GM12878 (cell line): Measurements from ENCODE around the gene CRTC3. TPM values are rescaled to one million over a fixed set of nuclear protein-coding genes. Genes with fewer than 3 reads are reported as not detected.

Source experiments
- ATAC-seq: fragments of 200-7000 bp; cut with Tn5 transposase; 3 replicates; pipeline ENCODE4 v1.9.1; 2020; ENCODE audit warnings: mild to moderate bottlenecking, moderate library complexity
- BruUV-seq: library from RNA; stranded (reverse); fragments of 400-500 nt; replicated peaks from 2 replicates; lab custom pipeline; 2021; lab: Mats Ljungman, UMichigan
- CTCF ChIA-PET: fragments of 300-600 bp; sonication (Branson Sonifier 250); formaldehyde crosslinking; extraction: SDS; loops from one replicate; lab custom pipeline; 2021; ENCODE audit warnings: inconsistent platforms; lab: Yijun Ruan, JAX
- POLR2A ChIA-PET: fragments of 350-600 bp; formaldehyde crosslinking; extraction: SDS; loops from one replicate; lab custom pipeline; 2021; ENCODE audit warnings: inconsistent platforms; lab: Charles Lee
- RAD21 ChIA-PET: fragments of 300-600 bp; sonication (Branson Sonifier 250); formaldehyde crosslinking; loops from one replicate; lab custom pipeline; 2023; ENCODE audit warnings: antibody characterized with exemption; ENCODE audit not compliant: unreplicated experiment; lab: Charles Lee
- SMC1A ChIA-PET: fragments of 300-600 bp; sonication (Branson Sonifier 250); formaldehyde crosslinking; loops from one replicate; lab custom pipeline; 2023; ENCODE audit not compliant: unreplicated experiment, uncharacterized antibody; lab: Charles Lee
- DNase-seq: peaks from one replicate; pipeline ENCODE4 v3.0.0-alpha.2; 2011; ENCODE audit warnings: low read depth, low spot score
- FAIRE-seq: peaks from 3 replicates; lab custom pipeline; 2011; peaks lifted over from hg19 to GRCh38; lab: Jason Lieb, UNC
- H2AFZ ChIP-seq: 2 replicates; pipeline ENCODE4 v1.6.0; 2011; ENCODE audit warnings: low read depth, low read length, control low read depth; ENCODE audit not compliant: control insufficient read depth
- H3K27ac ChIP-seq: 2 replicates; pipeline ENCODE4 v1.5.1; 2011; ENCODE audit warnings: control low read depth; ENCODE audit not compliant: control insufficient read depth, insufficient read depth
- H3K27me3 ChIP-seq, 2 experiments: replicated peaks in 1 of 2; 2 replicates each; pipeline versions ENCODE4 v1.6.0 to v1.6.1; 2011; ENCODE audit warnings: low read length in 1 of 2; ENCODE audit not compliant: control insufficient read depth in 2 of 2, insufficient read depth in 2 of 2
- H3K36me3 ChIP-seq, 2 experiments: 2 replicates each; pipeline ENCODE4 v1.5.1; 2011; ENCODE audit warnings: low read length in 1 of 2; ENCODE audit not compliant: control insufficient read depth in 2 of 2, insufficient read depth in 2 of 2
- H3K4me1 ChIP-seq: 2 replicates; pipeline ENCODE4 v1.6.1; 2011; ENCODE audit warnings: mild to moderate bottlenecking, low read length, moderate library complexity, mixed read lengths; ENCODE audit not compliant: control insufficient read depth, insufficient read depth
- H3K4me2 ChIP-seq: 2 replicates; pipeline ENCODE4 v1.6.0; 2011; ENCODE audit warnings: control low read depth; ENCODE audit not compliant: control insufficient read depth, insufficient read depth
- H3K4me3 ChIP-seq: fragments of 200-600 bp; sonication (generic); 2 replicates; pipeline ENCODE4 v1.5.1; 2016
- H3K79me2 ChIP-seq: 2 replicates; pipeline ENCODE4 v1.6.0; 2011; ENCODE audit warnings: low read length; ENCODE audit not compliant: control insufficient read depth, insufficient read depth
- H3K9ac ChIP-seq: 2 replicates; pipeline ENCODE4 v1.8.0; 2011; ENCODE audit warnings: low read length, control low read depth, mixed read lengths; ENCODE audit not compliant: control insufficient read depth, insufficient read depth
- H3K9me3 ChIP-seq: replicated peaks from 3 replicates; pipeline ENCODE4 v1.5.1; 2011; ENCODE audit warnings: mild to moderate bottlenecking, low read length; ENCODE audit not compliant: control insufficient read depth, insufficient read depth
- H4K20me1 ChIP-seq: 2 replicates; pipeline ENCODE4 v1.6.0; 2011; ENCODE audit not compliant: control insufficient read depth, insufficient read depth
- ATF2 ChIP-seq: IDR thresholded peaks from 2 replicates; pipeline ENCODE4 v1.6.1; 2012; ENCODE audit warnings: low read length, inconsistent platforms
- ATF7 ChIP-seq: fragments of 450-650 bp; IDR thresholded peaks from 2 replicates; pipeline ENCODE4 v1.6.1; 2016; ENCODE audit warnings: low read depth, mild to moderate bottlenecking
- EED ChIP-seq: sonication (generic); IDR thresholded peaks from 2 replicates; pipeline ENCODE4 v1.6.1; 2016; ENCODE audit warnings: antibody characterized with exemption, low read depth
- ETV6 ChIP-seq, 2 experiments: fragments of 450-650 bp in 1 of 2; IDR thresholded peaks in 1 of 2; conservative IDR thresholded peaks in 1 of 2; 2 replicates each; pipeline ENCODE4 v1.6.1; 2014; ENCODE audit warnings: antibody characterized with exemption in 1 of 2, borderline replicate concordance in 1 of 2, low read depth in 1 of 2, mild to moderate bottlenecking in 1 of 2, moderate library complexity in 1 of 2
- IKZF1 ChIP-seq: fragments of 450-650 bp; conservative IDR thresholded peaks from 2 replicates; pipeline ENCODE4 v1.6.1; 2017; ENCODE audit warnings: antibody characterized with exemption, mild to moderate bottlenecking
- IRF4 ChIP-seq: IDR thresholded peaks from 2 replicates; pipeline ENCODE4 v1.6.1; 2011; ENCODE audit warnings: low read depth, low read length
- MTA2 ChIP-seq: fragments of 450-650 bp; IDR thresholded peaks from 2 replicates; pipeline ENCODE4 v1.6.1; 2016; ENCODE audit warnings: low read depth, mild to moderate bottlenecking, moderate library complexity
- NFYB ChIP-seq: IDR thresholded peaks from 2 replicates; pipeline ENCODE4 v1.6.1; 2011; ENCODE audit warnings: low read depth, mild to moderate bottlenecking, low read length, improper control_type of control experiment, moderate library complexity; ENCODE audit not compliant: insufficient read depth
- RAD21 ChIP-seq: IDR thresholded peaks from 2 replicates; pipeline ENCODE4 v1.6.1; 2011; ENCODE audit warnings: mild to moderate bottlenecking, low read depth, low read length, moderate library complexity; ENCODE audit not compliant: insufficient read depth
- RUNX3 ChIP-seq: IDR thresholded peaks from 2 replicates; pipeline ENCODE4 v1.6.1; 2012; ENCODE audit warnings: low read length, inconsistent platforms
- SKIL ChIP-seq: fragments of 450-650 bp; IDR thresholded peaks from 2 replicates; pipeline ENCODE4 v1.6.1; 2017; ENCODE audit warnings: mild to moderate bottlenecking, low read depth, inconsistent platforms; ENCODE audit not compliant: poor library complexity, severe bottlenecking
- STAT3 ChIP-seq: IDR thresholded peaks from 2 replicates; pipeline ENCODE4 v1.6.1; 2011; ENCODE audit warnings: low read depth, low read length, improper control_type of control experiment
- ZBTB11 ChIP-seq: fragments of 450-650 bp; formaldehyde crosslinking; IDR thresholded peaks from 2 replicates; pipeline ENCODE4 v1.5.0; 2022; ENCODE audit warnings: mild to moderate bottlenecking, missing genetic modification characterization
- WGBS: methylation state at CpG from one replicate; pipeline ENCODE4 v1.1.6; 2016; ENCODE audit warnings: low lambda C conversion rate; ENCODE audit not compliant: insufficient replicate concordance, insufficient coverage; ENCODE audit errors: missing lambda C conversion rate; 5-methylcytosine and 5-hydroxymethylcytosine counted together
- in situ Hi-C: fragments of 300-500 bp; cut with MboI; formaldehyde crosslinking; loops from 9 replicates; pipeline ENCODE4 v1.14.3; 2018; ENCODE audit warnings: mixed read lengths
- intact Hi-C: fragments of 100-400 bp; cut with micrococcal nuclease; formaldehyde crosslinking; loops from one replicate; pipeline ENCODE4 v1.14.2; 2022; ENCODE audit not compliant: unreplicated experiment
- polyA plus RNA-seq, 11 experiments: library from polyadenylated mRNA; depleted of rRNA in 4 of 11; unstranded in 6 of 11; stranded (reverse) in 5 of 11; fragments of >200 nt; fragmentation: Nextera tagmentation in 4 of 11; fragmentation: Illumina TruSeq in 1 of 11; extraction: Ambion mirVana in 4 of 11; extraction: Trizol in 1 of 11; gene quantifications; 1 replicate in 1 of 11; 2 replicates in 10 of 11; pipeline versions ENCODE4 v1.2.1 to v1.2.3, GENCODE V29; 2011 to 2016; ENCODE audit warnings: inconsistent platforms in 2 of 11, missing spikeins in 2 of 11, low read depth in 1 of 11
- total RNA-seq, 4 experiments: library from RNA; depleted of rRNA in 3 of 4; stranded (reverse); fragments of >200 nt in 3 of 4; fragmentation: Illumina TruSeq in 1 of 4; extraction: Trizol in 1 of 4; gene quantifications; 2 replicates each; pipeline versions ENCODE4 v1.2.1 to v1.2.3, GENCODE V29; 2013 to 2021

CRTC3 gene
- total and polyA plus RNA-seq, 10 of the 15 experiments (the other 5 are each of a cell fraction or from before 2014, with no cell fraction given): 3.5 to 36.9 (median 18.9) TPM

- intact Hi-C loops: no loop called here
- Histone ChIP-seq H4K20me1 (no peaks in the 10 kb centered on the region), H3K4me3 (no peak overlapping the region), H3K79me2 (no peaks in the 10 kb centered on the region), H3K27me3 (no peaks in the 10 kb centered on the region), H3K4me1 (peaks cover 24% of the 10 kb centered on the region), H3K9me3 (no peaks in the 10 kb centered on the region; the same call in 2 of the 3 replicates), H3K9ac (no peak overlapping the region), H3K27ac (peak overlapping the region; percentile 27; the same call in 1 of the 2 replicates), H2AFZ (peak overlapping the region; percentile 52), H3K36me3 (no peaks in the 10 kb centered on the region; a peak in 1 of 4 replicates), H3K4me2 (no peak overlapping the region)
- SMC1A ChIA-PET: interaction anchor here (0.7 to 3.7 kb wide), 13 partner anchors 9 to 281 kb away, joined by 3 to 49 read pairs (median 5); partner anchors contain the start of gene FES
- CTCF ChIA-PET: interaction anchor here (0.7 to 3.7 kb wide), 12 partner anchors 8 to 357 kb away, joined by 3 to 112 read pairs (median 4); partner anchors contain the start of gene FES
- 80% methylated on average over 8 of the region's 8 CpGs for WGBS
- in situ Hi-C loops: no loop called here
- DNase-seq (no peak), FAIRE-seq (no peak), ATAC-seq (no peak)
- RAD21 ChIA-PET: interaction anchor here (0.9 to 3.1 kb wide), 10 partner anchors 8 to 282 kb away, joined by 3 to 47 read pairs (median 4); partner anchors contain the start of genes HDDC3 and UNC45A
- POLR2A ChIA-PET: interaction anchor here (0.8 to 1.7 kb wide), 6 partner anchors 8 to 253 kb away, joined by 3 to 7 read pairs (median 3); partner anchors contain the start of gene MAN2A2
- no TSS peak for BruUV-seq
- TF ChIP-seq RAD21: peak; percentile 19; the same call in 1 of the 2 replicates
- no peak for TF ChIP-seq ZBTB11 (CRISPR knock-in tag)
- TF ChIP-seq RUNX3: 0 out of 2 replicates have a peak, but pooled peaks have one; percentile 17
- peak; percentile 20; the same call in 1 of the 2 replicates for TF ChIP-seq ATF7
- no peak for TF ChIP-seq IRF4
- TF ChIP-seq MTA2: no peak
- 0 out of 4 replicates have a peak, but pooled peaks of 1 of the 2 experiments have one; percentile 31 for TF ChIP-seq ETV6 (conservative IDR thresholded peaks at IDR 0.05 in 1 of 2, IDR thresholded peaks at IDR 0.05 in 1 of 2; ENCODE audit: borderline replicate concordance in 1 of 2, low read depth in 1 of 2)
- no peak for TF ChIP-seq SKIL
- no peak for TF ChIP-seq NFYB
- no peak for TF ChIP-seq STAT3
- TF ChIP-seq IKZF1: no peak
- no peak; the same call in 1 of the 2 replicates for TF ChIP-seq ATF2
- peak; percentile 54; the same call in 1 of the 2 replicates for TF ChIP-seq EED
These were observed 120.6 kb downstream of the CRTC3 start for GRCh38 chr15:90650117-90650955.
